SK-N-SH treated with all-trans-retinoic acid at 6 μM for 48 hours (cell line): Measurements from ENCODE around the gene SUPT4H1.

Experiments used
- PATZ1 ChIP-seq: fragments of 250-450 bp; sonication (Bioruptor Pico); IDR thresholded peaks from 2 replicates; pipeline ENCODE4 v1.8.0; 2020; ENCODE audit warnings: mild to moderate bottlenecking, moderate library complexity, borderline replicate concordance
- RARB ChIP-seq: fragments of 250-450 bp; sonication (Bioruptor Pico); IDR thresholded peaks from 2 replicates; pipeline ENCODE4 v1.8.0; 2021; ENCODE audit warnings: mild to moderate bottlenecking, moderate library complexity
- TSHZ2 ChIP-seq: fragments of 250-450 bp; sonication (Bioruptor Pico); IDR thresholded peaks from 2 replicates; pipeline ENCODE4 v1.5.0; 2020; ENCODE audit warnings: mild to moderate bottlenecking, moderate library complexity
- ZFP30 ChIP-seq: fragments of 450-650 bp; formaldehyde crosslinking; IDR thresholded peaks from 2 replicates; pipeline ENCODE4 v1.5.0; 2022; ENCODE audit warnings: mild to moderate bottlenecking, moderate library complexity
- ZNF70 ChIP-seq: fragments of 450-650 bp; formaldehyde crosslinking; IDR thresholded peaks from 2 replicates; pipeline ENCODE4 v1.5.0; 2020; ENCODE audit warnings: mild to moderate bottlenecking, moderate library complexity
- TF ChIP-seq, protein P1 (sequence below): fragments of 250-450 bp; sonication (Bioruptor Pico); IDR thresholded peaks from 2 replicates; pipeline ENCODE4 v1.5.1; 2020; ENCODE audit warnings: low read depth, mild to moderate bottlenecking, moderate library complexity

- no peak for TF ChIP-seq ZNF70
- no peak for TF ChIP-seq PATZ1
- no peak for TF ChIP-seq TSHZ2
- TF ChIP-seq RARB (CRISPR knock-in tag): no peak
- TF ChIP-seq, protein P1, sequence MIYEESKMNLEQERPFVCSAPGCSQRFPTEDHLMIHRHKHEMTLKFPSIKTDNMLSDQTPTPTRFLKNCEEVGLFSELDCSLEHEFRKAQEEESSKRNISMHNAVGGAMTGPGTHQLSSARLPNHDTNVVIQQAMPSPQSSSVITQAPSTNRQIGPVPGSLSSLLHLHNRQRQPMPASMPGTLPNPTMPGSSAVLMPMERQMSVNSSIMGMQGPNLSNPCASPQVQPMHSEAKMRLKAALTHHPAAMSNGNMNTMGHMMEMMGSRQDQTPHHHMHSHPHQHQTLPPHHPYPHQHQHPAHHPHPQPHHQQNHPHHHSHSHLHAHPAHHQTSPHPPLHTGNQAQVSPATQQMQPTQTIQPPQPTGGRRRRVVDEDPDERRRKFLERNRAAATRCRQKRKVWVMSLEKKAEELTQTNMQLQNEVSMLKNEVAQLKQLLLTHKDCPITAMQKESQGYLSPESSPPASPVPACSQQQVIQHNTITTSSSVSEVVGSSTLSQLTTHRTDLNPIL (CRISPR knock-in tag): no peak
- no peak for TF ChIP-seq ZFP30 (CRISPR knock-in tag)
Observed at GRCh38 chr17:58338454-58338840, 13.6 kb downstream of the SUPT4H1 start.
